GM03348 (cell line): ENCODE results near the gene BID.
A peak's percentile ranks its signal among the peaks of the same experiment; 100 is the strongest.
"Not testable (repeated sequence)": the region's sequence is repeated elsewhere in the genome, so short reads cannot be mapped to it uniquely, and the experiment has no call there.

Source experiments
- DNase-seq: peaks from one replicate; pipeline ENCODE4 v3.0.0; 2012; ENCODE audit warnings: low spot score

BID gene

DNA sequence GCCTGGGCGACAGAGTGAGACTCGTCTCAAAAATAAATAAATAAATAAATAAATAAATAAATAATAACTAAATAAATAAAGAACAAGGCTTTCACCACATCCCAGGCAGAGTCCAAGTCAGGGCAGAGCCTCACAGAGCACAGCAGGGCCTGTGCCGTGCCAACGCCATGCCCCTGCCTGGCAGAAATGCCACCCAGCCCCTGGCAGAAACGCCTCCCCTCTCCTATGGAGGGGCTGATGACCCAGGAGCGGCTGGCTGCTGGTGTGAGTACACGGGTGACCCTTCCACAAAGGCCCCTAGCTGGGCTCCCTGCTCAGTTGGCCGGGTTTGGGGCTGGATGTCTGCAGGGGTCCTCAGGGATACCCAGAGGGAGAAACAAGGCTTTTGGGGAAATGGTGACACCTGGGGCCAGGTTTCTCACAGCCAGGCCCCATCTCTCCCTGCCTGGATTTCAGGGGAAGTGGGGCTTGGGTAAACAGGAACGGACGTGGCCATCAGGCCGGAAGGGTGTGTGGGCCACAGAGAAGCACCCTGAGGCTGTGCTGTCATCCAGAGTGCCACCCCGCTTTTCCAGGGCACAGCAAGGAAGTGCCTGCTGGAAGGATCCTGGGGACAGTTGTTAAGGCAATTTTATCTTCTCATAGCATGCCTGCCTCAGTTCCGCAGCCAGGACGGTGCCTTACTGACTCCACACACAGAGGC lies 5.1 kb downstream of the BID start:
- DNase-seq: no peak

GRCh38 chr22:17767233-17768065 lies 6.8 kb downstream of the BID start:
- no peak for DNase-seq

DNA sequence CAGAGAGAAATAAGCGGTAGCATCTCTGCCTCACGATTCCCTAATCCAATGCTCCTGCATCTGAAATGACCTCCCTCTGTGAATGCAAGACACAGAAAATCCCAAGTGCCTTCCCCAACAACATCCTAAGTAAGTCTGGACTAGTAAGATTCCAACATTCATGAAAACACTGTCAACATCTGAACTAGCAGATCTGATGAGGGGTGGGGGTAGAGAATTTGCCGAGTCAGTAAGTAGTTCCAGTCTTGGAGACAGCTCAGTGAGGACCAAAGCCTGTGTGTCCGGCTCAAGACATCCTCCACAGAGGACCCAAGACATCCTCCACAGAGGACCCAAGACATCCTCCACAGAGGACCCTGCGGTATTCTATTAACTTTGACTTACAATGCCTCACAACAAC lies 9.4 kb downstream of the BID start:
- DNase-seq: not testable (repeated sequence)

GRCh38 chr22:17764036-17764435 lies 10.2 kb downstream of the BID start:
- no peak for DNase-seq

DNA sequence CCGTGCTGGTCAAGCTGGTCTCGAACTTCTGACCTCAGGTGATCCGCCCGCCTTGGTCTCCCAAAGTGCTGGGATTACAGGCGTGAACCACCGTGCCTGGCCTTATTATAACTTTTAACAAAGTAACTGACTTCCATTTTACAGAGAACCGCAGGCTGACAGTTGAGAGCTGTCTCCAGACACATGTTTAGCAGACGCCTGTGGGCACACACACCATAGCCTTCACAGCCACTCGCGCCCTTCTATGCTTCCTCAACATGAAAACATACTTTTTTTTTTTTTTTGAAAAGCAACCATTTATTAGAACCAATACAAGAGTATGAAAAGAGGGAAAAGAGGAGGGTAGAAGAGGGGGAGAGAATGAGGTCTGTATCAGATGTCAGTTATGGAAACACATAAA lies 10.8 kb downstream of the BID start:
- not testable (repeated sequence) for DNase-seq

DNA sequence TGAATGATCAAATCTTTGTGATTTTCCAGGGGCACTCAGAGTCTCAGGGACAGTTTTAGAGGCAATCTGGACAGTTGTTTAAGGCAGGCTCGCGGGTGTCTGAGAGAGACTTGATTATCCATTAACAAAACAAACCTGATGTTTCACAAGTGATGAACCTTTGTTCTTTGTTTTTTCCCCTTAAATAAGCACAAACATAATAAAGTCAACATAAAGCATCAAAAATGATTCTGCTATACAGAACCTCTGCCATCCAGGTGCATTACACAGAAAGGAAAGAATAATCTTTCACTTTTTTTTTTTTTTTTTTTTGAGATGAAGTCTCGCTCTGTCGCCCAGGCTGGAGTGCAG lies 13.2 kb downstream of the BID start:
- DNase-seq: no peak

GRCh38 chr22:17754233-17754925 lies 19.9 kb downstream of the BID start:
- DNase-seq: no peak

- DNase-seq: no peak
These were observed 20.8 kb downstream of the BID start for GRCh38 chr22:17753401-17753989.

DNA sequence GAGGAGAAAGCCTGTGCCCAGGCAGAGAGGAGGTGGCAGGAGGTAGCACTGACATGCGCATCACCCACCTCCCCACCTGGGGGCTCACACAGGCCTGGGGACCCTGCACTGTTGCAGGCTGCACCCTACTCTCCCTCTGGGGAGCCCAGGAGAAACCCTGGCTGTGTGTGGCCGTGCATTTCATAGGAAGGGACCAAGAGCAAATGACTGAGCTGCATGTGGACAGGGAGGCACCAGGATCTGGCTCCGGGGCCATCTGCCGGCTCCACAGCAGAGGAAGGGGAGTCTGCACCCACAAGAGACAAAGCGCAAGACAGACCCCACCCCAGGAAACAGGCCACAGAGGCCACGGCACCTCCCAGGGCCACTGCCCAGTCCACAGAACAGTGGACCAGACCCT lies 22.7 kb downstream of the BID start:
- no peak for DNase-seq

GRCh38 chr22:17749605-17750395 lies 24.5 kb downstream of the BID start:
- DNase-seq: no peak

DNA sequence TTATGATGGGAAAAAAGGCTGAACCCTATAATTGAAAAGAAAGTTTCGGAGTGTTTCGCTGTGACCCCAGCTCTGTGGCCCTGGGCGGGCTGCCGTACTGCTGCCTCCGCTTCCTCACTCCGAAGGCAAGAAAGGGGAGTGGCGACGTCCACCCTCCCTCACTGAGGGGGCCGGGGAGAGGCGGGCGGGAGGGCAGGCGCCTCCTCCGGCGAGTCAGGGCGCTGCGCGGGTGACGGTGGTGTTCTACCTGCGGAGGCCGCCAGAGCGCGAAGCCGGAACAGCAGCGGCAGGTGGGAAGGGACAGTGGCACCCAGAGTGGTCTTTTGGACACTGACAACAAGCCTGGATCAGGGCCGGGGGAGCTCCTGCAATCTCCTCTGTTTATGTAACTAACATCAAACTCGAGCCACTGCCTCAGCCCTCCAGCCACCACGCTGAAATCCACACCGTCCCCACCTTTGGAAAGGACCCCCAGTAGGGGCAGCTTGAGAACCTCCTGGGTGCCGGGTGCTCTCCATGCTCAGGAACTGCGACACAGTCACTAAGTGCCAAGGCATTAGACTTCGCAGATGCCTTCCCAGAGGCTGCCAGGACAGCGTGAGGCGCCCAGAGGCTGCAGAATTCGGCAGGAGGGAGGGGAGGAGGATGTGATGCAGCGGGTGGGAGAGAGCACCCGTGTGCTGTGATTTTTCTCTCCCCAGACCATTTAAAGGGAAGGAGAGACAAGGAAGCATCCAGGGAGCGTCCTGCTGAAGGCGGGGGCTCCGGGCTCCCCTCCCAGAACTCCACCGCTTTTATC lies 25.5 kb downstream of the BID start:
- no peak for DNase-seq

DNA sequence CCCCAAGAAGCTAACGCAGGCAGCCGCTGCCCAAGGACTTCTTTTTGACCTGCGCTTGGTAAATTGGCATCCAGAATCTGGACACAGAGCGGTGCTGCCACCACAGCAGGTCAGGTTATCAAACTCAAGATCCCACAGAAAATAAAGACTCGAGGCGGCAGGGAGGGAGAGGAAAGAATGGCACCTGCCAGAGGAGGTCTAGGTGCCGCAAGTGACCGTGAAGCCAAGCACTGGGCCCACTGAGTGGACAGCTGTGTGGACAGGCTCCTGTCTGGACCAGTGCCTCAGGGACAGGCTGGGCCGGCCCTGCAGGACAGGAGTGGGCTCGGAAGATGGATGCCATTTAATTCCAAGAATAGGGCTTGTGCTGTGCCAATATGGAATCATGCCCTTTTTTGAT lies 27.4 kb downstream of the BID start:
- no peak for DNase-seq

DNA sequence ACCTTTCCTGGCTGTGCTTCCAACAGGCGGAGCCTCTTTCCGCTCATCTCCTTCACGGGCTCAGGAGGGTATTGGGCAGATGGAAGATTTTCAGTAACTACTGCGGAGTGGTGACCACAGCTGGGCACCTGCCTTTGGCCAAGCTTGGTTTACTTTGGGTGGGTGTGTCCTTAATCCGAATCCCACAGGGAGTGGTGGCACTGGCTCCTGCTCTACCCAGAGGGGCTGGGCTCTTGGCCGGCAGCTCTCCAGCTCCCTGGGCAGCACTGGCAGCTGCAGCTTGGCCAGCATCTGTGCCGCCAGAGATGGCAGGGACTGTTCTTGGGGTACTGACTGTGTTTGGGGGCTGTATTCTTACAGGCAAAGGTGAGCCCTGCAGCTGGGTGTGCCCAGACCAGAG lies 29.8 kb downstream of the BID start:
- DNase-seq: no peak

GRCh38 chr22:17743661-17744411 lies 30.4 kb downstream of the BID start:
- no peak for DNase-seq

- peak; percentile 89 for DNase-seq
These were observed 31.8 kb downstream of the BID start for GRCh38 chr22:17742527-17742902.

GRCh38 chr22:17741866-17742526 lies 32.3 kb downstream of the BID start:
- DNase-seq: no peak

GRCh38 chr22:17739196-17739975 lies 34.9 kb downstream of the BID start:
- no peak for DNase-seq

DNA sequence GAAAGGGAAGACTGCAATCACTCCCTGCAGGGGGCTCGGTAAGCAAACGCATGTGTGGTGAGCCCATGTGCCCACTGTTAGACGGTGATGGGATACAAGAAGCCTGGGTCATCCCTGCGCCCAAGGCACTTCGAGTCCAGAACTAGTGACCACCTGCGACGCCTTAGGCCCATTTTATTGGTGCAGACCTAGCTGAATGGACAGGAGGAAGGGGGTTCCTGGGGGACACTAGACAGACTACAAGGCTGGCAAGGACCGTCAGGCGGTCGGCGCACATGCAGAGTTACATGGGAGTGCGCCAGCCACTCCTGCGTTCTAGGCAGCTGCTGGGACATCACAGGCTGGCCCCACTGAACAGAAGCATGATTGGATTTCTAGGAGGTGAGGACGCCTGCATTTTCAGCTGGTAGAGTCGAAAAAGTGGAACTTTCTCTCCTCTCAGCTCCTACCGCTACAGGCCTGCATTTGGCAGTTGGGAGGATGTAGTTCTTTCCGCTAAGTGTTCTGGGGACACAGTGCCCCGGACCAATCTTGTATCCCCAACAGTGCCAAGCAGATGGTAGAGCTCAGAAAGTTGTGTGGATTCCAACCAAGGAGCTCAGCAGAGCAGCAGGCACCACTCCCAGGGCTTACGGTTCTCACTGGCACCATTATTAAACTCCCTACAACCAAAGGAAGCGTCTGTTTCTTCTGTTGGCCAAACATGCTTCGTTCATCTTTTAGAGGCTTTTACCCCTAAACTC lies 35.7 kb downstream of the BID start:
- DNase-seq: no peak
